DMS79 treated with DMSO at 0.1 percent for 48 hours (cell line): ENCODE measurements around the gene TUBE1.

ENCODE experiments used
- DNase-seq: peaks from one replicate; lab custom pipeline; 2025; lab: John Stamatoyannopoulos, UW

Gene TUBE1

DNA sequence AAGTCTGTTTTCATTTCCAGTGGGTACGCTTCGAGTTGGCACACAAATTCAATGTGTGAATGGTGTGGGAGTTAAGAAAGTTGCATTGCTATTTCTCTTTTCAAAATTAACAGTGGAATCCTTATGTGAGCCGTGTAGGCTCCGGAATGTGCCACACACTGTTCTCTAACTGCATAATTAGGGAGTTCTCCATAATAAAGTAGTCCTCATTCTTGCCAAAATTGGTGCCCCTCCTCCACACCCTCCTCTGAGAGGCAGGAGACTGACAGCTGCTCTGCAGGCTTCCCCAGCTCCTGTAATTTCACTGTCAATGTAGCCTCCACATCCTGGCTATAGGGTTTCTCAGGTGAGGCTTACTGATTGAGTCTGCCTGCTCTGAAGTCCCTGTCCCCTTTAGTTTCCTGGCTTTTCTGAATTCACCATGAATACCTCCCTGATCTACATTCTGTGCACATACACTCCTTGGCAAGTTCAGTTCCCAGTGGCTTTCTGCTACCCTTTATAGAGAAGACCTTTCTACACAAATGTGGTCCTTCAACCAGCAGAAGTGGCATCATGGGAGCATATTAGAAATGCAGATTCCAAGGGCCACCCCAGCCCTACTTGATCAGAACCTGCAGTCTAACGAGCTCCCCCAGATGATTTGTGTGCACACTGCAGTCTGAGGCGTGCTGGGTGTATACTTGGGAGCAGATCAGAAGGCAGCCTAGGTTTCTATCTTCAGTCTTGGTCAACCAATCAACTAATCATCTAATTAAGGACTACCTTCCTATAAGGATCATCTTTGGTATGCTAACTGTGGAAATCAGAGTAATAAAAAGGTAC is 53.3 kb downstream of the TUBE1 start:
- no peak for DNase-seq

GRCh38 chr6:112032728-112033127 is 54.6 kb downstream of the TUBE1 start:
- DNase-seq, result no peak

DNA sequence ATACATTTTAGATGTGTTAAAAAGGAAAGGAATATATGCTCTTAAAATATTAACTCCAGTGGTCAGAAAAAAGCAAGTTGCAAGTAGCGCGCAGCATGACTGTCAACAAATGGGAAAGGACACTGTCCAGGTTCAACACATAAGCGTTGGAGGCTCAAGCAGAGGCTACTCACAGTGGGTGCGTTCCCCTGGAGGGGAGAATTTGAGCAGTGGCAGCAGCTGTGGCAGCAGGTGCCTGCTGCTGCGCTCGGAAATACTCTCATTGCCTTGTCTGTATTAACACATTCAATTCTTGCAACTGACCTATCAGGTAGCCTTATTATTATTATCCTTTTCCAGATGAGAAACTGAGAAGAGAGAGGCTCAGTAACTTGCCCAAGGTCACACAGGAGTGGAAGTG is 55.3 kb downstream of the TUBE1 start:
- no peak for DNase-seq

GRCh38 chr6:112030961-112031660 is 56.2 kb downstream of the TUBE1 start:
- DNase-seq, result peak; percentile 67

- peak; percentile 53 for DNase-seq
Measured at GRCh38 chr6:112030206-112030960, 56.9 kb downstream of the TUBE1 start.

GRCh38 chr6:112029045-112029822 is 58.0 kb downstream of the TUBE1 start:
- DNase-seq, result peak; percentile 31

- no peak for DNase-seq
Measured at GRCh38 chr6:112027942-112028674, 59.2 kb downstream of the TUBE1 start.

DNA sequence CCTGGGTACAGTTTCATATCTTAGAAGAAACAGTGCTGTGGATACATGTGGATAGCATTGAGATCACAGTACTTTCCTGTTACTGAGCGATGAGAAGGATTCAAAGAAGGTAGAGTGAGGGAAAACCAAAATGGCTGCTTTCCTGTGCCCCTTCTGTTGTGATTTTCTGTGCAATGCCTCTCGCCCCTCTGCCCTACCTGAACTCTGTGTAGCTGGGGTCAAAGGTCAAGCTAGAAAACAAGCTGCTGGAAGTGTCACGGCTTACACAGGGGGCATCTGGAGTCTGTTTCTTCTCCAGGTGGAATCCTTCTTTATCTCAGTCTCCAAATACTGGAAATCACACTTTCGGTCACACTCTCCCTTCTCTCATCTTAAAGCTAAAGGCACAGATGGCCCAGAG is 60.3 kb downstream of the TUBE1 start:
- DNase-seq, result no peak

GRCh38 chr6:112024464-112024863 is 62.8 kb downstream of the TUBE1 start:
- no peak for DNase-seq

DNA sequence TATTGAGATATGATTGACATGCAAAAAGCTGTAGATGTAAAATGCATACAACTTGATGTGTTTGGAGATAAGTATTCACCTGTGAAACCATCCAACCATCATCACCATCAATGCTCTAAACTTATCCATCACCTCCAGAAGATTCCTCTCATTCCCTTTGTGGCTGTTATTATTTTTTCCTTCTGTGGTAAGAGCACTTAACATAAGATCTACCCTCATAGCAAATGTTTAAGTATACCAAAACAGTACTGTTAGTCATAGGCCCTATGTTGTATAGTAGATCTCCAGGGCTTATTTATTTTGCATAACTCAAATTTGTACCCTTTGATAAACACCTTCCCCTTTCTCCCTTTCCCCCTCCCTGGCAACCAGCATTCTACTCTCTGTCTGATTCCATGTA is 64.5 kb downstream of the TUBE1 start:
- DNase-seq, result no peak

GRCh38 chr6:112021691-112022310 is 65.5 kb downstream of the TUBE1 start:
- DNase-seq, result peak; percentile 81
